ENCODE results near the gene CYP2C8. TPM values are rescaled to one million over a fixed set of nuclear protein-coding genes. Genes with fewer than 3 reads are reported as not detected.

Gene CYP2C8
- total RNA-seq, 2 experiments from 2014 or later = not detected

DNA sequence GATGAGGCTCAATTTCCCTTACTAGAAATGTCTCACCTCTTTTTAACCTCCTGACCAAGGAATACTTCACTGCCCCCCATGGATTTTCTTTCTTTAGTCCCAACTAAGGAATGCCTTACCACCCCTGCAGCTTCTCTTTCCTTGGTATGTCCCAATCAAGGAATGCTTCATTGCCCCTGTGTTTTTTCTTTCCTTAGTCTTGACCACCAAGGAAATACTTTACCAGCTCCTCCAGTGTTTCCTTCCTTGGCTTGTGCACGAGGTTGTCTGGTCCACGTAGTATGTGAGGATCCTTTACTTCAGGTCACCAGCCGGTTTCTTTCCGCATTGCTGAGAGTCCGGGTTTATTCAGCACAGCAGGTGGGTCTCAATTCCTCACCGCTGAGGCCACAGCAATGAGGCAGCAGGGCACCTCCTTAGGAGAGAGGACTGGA is 71.5 kb downstream of the CYP2C8 start:
- ChIA-PET CTCF (ENCODE audit: unreplicated experiment) (no interaction called here), POLR2A (no interaction called here)
- Histone ChIP-seq H3K36me3 (ENCODE audit: insufficient read depth, low read length) (no peaks in the 10 kb centered on the region), H3K9me2 (ENCODE audit: insufficient read depth, low read length) (no peaks in the 10 kb centered on the region), H3K4me1 (ENCODE audit: insufficient read depth, low read length, poor library complexity, severe bottlenecking) (no peaks in the 10 kb centered on the region), H3K4me2 (ENCODE audit: low read length) (no peak overlapping the region), H3K79me2 (ENCODE audit: insufficient read depth, low read depth, low read length) (no peaks in the 10 kb centered on the region), H3K9me3 (ENCODE audit: low read length) (no peaks in the 10 kb centered on the region), H4K20me1 (ENCODE audit: insufficient read depth, low read length) (no peaks in the 10 kb centered on the region), H3K27ac (ENCODE audit: low read depth, low read length, poor library complexity, severe bottlenecking) (no peak overlapping the region), H3K4me3 (ENCODE audit: low read depth, low read length, poor library complexity, severe bottlenecking) (no peak overlapping the region), H2AFZ (ENCODE audit: low read length) (no peak overlapping the region)
- TF ChIP-seq, protein P1, sequence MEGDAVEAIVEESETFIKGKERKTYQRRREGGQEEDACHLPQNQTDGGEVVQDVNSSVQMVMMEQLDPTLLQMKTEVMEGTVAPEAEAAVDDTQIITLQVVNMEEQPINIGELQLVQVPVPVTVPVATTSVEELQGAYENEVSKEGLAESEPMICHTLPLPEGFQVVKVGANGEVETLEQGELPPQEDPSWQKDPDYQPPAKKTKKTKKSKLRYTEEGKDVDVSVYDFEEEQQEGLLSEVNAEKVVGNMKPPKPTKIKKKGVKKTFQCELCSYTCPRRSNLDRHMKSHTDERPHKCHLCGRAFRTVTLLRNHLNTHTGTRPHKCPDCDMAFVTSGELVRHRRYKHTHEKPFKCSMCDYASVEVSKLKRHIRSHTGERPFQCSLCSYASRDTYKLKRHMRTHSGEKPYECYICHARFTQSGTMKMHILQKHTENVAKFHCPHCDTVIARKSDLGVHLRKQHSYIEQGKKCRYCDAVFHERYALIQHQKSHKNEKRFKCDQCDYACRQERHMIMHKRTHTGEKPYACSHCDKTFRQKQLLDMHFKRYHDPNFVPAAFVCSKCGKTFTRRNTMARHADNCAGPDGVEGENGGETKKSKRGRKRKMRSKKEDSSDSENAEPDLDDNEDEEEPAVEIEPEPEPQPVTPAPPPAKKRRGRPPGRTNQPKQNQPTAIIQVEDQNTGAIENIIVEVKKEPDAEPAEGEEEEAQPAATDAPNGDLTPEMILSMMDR (conservative IDR thresholded peaks at IDR 0.05; ENCODE audit: low read length) = no peak
- TF ChIP-seq EZH2phosphoT487 (IDR thresholded peaks at IDR 0.05; ENCODE audit: borderline replicate concordance, low read depth, low read length) = no peak
- intact Hi-C loops (cut with micrococcal nuclease; ENCODE audit: unreplicated experiment) = no loop called here
- DNase-seq (ENCODE audit: low spot score) = no peak
- BruUV-seq (replicated peaks) = no TSS peak

DNA sequence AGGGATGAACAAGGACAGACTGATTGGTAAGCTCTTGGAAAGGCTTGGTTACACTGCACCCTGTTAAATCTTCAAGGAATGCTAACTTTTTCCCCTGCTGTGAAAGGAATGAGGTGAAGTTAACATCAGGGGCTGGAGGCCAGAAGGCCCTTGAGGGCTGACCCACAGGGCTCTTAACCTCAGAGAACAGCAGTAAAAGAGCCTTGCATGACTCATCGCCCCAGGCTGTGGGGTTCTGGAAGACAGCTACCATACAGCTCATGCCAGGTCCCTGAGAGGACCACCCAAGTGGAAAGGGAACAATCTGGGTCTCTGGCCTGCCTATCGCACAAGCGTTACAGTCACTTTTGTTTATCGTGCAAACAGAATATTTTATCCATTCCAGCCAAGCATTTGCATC is 76.5 kb downstream of the CYP2C8 start:
- BruUV-seq (replicated peaks) = no TSS peak
- intact Hi-C loops (cut with micrococcal nuclease; ENCODE audit: unreplicated experiment) = no loop called here
- H4K20me1 ChIP-seq (ENCODE audit: insufficient read depth, low read length) = no peaks in the 10 kb centered on the region
- no peaks in the 10 kb centered on the region for H3K36me3 ChIP-seq (ENCODE audit: insufficient read depth, low read length)
- DNase-seq (ENCODE audit: low spot score) = no peak
- H3K4me1 ChIP-seq (ENCODE audit: insufficient read depth, low read length, poor library complexity, severe bottlenecking) = no peaks in the 10 kb centered on the region
- H2AFZ ChIP-seq (ENCODE audit: low read length) = no peak overlapping the region
- no peak overlapping the region for H3K4me2 ChIP-seq (ENCODE audit: low read length)
- H3K79me2 ChIP-seq (ENCODE audit: insufficient read depth, low read depth, low read length) = no peaks in the 10 kb centered on the region
- ChIA-PET POLR2A (interaction anchor here (0.9 kb wide), 1 partner anchor 14 kb away, joined by 3 read pairs; no protein-coding TSS in a partner anchor), CTCF (ENCODE audit: unreplicated experiment) (no interaction called here)
- no peak for TF ChIP-seq EZH2phosphoT487 (IDR thresholded peaks at IDR 0.05; ENCODE audit: borderline replicate concordance, low read depth, low read length)
- TF ChIP-seq, protein P1 (conservative IDR thresholded peaks at IDR 0.05; ENCODE audit: low read length) = no peak
- no peak overlapping the region for H3K27ac ChIP-seq (ENCODE audit: low read depth, low read length, poor library complexity, severe bottlenecking)
- peaks cover 3% of the 10 kb centered on the region; the same call in 1 of the 2 replicates for H3K9me3 ChIP-seq (ENCODE audit: low read length)
- no peak overlapping the region for H3K4me3 ChIP-seq (ENCODE audit: low read depth, low read length, poor library complexity, severe bottlenecking)
- H3K9me2 ChIP-seq (ENCODE audit: insufficient read depth, low read length) = no peaks in the 10 kb centered on the region

DNA sequence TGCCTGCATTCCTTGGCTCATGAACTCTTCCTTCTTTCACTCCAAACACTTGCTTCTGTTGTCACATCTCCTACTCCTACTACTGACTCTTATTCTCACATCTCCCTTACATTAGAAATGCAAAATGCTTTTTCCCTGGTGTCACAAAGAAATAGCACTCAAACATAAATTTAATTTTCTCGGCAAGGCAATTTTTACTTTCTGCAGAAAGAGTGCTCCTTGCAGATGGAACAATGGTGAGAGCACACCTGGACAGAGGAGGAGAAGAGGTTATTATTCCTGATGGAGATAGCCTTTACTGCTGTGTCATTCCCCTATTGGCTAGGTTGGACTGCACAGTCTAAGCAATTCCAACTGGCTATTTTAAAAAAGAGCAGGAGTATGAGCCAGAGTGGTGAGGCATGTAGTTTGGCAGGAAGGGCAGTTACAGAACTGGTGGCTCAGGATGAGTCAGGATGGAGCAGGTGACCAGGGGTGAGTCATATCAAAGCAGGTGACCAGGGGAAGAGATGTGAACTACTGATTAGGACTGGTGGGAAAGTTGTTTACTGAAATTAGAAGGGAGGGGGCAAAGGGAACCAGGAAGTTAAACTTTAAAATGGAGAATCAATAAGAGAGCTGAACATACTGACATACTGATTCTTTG is 77.9 kb downstream of the CYP2C8 start:
- CTCF ChIA-PET (ENCODE audit: unreplicated experiment) = no interaction called here
- Histone ChIP-seq H3K4me3 (ENCODE audit: low read depth, low read length, poor library complexity, severe bottlenecking) (no peak overlapping the region), H3K27ac (ENCODE audit: low read depth, low read length, poor library complexity, severe bottlenecking) (no peak overlapping the region), H3K4me1 (ENCODE audit: insufficient read depth, low read length, poor library complexity, severe bottlenecking) (no peaks in the 10 kb centered on the region), H4K20me1 (ENCODE audit: insufficient read depth, low read length) (no peaks in the 10 kb centered on the region), H3K9me2 (ENCODE audit: insufficient read depth, low read length) (no peaks in the 10 kb centered on the region), H3K36me3 (ENCODE audit: insufficient read depth, low read length) (no peaks in the 10 kb centered on the region), H3K9me3 (ENCODE audit: low read length) (peaks cover 3% of the 10 kb centered on the region; the same call in 1 of the 2 replicates), H3K79me2 (ENCODE audit: insufficient read depth, low read depth, low read length) (no peaks in the 10 kb centered on the region), H3K4me2 (ENCODE audit: low read length) (no peak overlapping the region), H2AFZ (ENCODE audit: low read length) (no peak overlapping the region)
- intact Hi-C loops (cut with micrococcal nuclease; ENCODE audit: unreplicated experiment) = no loop called here
- POLR2A ChIA-PET = no interaction called here
- no peak for TF ChIP-seq EZH2phosphoT487 (IDR thresholded peaks at IDR 0.05; ENCODE audit: borderline replicate concordance, low read depth, low read length)
- TF ChIP-seq, protein P1 (conservative IDR thresholded peaks at IDR 0.05; ENCODE audit: low read length) = no peak
- BruUV-seq (replicated peaks) = no TSS peak
- DNase-seq (ENCODE audit: low spot score) = no peak
